ENCODE results near the gene CLC. TPM values are rescaled to one million over a fixed set of nuclear protein-coding genes. Genes with fewer than 3 reads are reported as not detected.

CLC gene
- total RNA-seq (2022; extraction: Qiagen RNA extraction; ENCODE audit: low read depth) = not detected in 5 replicates

DNA sequence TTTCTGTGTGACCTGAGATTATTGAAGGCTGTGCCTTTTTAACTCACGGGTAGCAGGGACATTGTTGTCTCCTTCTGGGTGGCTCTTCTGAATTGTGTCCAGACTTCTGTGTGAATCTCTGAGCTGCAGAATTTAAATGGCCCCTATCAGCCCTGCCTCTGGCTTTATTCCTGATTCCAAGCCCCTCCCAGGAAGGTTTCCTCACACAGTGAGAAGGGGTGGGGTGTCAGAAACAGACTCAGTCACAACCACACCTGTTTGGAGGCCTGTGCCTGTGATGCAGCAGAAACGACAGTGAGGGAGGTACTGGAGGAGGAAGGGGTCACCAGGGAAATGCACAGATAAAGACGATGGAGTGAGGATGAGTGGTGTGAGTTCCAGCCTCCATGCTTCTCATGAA, at the start of gene CLC:
Gene CLC, minus strand, starts transcription at position 139 of the 400 bp plus-strand sequence. Its CDS starts 77 bp downstream, at position 62.

DNA sequence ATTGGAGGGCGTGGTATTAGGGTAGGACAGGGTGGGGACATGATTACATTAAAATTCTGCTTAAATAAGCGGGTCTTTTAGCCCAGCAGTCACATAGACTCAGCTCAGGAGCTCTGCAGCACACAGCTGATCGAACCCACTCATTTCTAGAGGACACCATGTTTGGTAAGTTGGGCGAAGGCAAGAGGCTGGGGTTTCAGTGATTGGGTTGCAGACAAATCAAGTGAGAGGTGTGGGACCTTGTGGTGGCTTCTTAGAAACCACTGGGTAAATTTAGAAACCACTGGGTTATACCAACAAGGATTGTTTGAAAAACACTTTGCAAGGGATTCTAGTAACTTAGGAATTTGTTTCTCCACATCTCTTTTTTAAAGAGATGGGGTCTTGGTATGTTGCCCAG, 40.9 kb upstream of the CLC start, which contains the start of gene LEUTX:
Gene LEUTX, plus strand, starts transcription at position 92 of the 400 bp plus-strand sequence. Its CDS starts 67 bp downstream, at position 159.

DNA sequence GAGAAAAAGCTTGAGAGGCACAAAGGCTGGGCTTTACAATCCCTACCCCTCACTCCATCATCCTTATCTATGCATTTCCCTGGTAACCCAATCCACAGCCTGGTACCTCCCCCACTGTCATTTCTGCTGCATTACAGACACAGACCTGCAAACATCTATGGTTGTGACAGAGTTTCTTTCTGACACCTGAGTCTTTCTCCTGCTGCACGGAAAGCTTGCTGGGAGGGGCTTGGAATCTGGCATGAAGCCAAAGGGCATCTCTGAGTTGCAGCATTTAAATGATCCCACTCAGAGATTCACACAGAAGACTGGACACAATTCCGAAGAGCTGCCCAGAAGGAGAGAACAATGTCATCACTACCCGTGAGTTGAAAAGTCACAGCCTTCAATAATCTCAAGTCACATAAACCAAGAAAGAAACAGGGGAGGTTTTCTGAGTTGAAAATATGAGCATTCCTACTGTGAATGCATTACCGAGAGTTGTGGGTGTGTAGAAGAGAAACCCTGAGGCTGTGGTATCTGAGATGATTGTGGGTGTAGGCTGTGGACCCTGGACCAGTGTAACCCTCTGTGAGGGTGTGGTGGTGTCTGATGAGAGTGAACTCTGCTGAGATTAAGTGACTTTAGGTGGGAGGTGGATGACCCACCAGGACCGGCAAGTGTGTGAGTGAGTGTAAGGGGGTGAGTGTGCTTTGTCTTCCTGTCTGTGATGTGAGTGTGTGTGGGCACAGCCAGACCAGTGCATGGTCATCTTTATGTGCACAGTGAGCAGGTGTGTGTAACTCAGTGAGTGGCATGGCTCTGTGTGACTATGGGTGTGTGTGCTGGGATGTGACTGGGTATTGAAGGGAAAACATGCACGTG, 33.4 kb downstream of the CLC start, which contains the start of gene LGALS14:
Gene LGALS14, plus strand, starts transcription at position 301 of the 864 bp plus-strand sequence. Its CDS starts 48 bp downstream, at position 349.

Other genes with a start within 250 kb of the CLC start
- gene DLL3, start 239.1 kb downstream of the CLC start, total RNA-seq (2022; extraction: Qiagen RNA extraction; ENCODE audit: low read depth) = 6.3 to 11.9 TPM (median 11.1 TPM) in 5 replicates
- gene SELENOV, start 222.9 kb downstream of the CLC start, total RNA-seq (2022; extraction: Qiagen RNA extraction; ENCODE audit: low read depth) = not detected in 5 replicates
- gene EID2B, start 205.2 kb downstream of the CLC start, total RNA-seq (2022; extraction: Qiagen RNA extraction; ENCODE audit: low read depth) = 8.0 to 10.9 TPM (median 9.2 TPM) in 5 replicates
- gene EID2, start 197.9 kb downstream of the CLC start, total RNA-seq (2022; extraction: Qiagen RNA extraction; ENCODE audit: low read depth) = 27.0 to 55.8 TPM (median 49.7 TPM) in 5 replicates
- gene LGALS13, start 135.5 kb downstream of the CLC start, total RNA-seq (2022; extraction: Qiagen RNA extraction; ENCODE audit: low read depth) = not detected in 5 replicates
- gene LGALS16, start 82.1 kb downstream of the CLC start, total RNA-seq (2022; extraction: Qiagen RNA extraction; ENCODE audit: low read depth) = not detected in 5 replicates
- gene LGALS14, start 33.5 kb downstream of the CLC start, total RNA-seq (2022; extraction: Qiagen RNA extraction; ENCODE audit: low read depth) = not detected in 5 replicates
- not detected in 5 replicates for gene LEUTX, start 40.8 kb upstream of the CLC start, total RNA-seq (2022; extraction: Qiagen RNA extraction; ENCODE audit: low read depth)
- 17.2 to 24.6 TPM (median 20.5 TPM) in 5 replicates for gene DYRK1B, start 96.1 kb upstream of the CLC start, total RNA-seq (2022; extraction: Qiagen RNA extraction; ENCODE audit: low read depth)
- gene FBL, start 108.3 kb upstream of the CLC start, total RNA-seq (2022; extraction: Qiagen RNA extraction; ENCODE audit: low read depth) = 611 to 816 TPM (median 717 TPM) in 5 replicates
- 0.45 to 1.3 TPM (median 0.84 TPM) in 5 replicates for gene FCGBP, start 196.6 kb upstream of the CLC start, total RNA-seq (2022; extraction: Qiagen RNA extraction; ENCODE audit: low read depth)
- 272 to 338 TPM (median 283 TPM) in 5 replicates for gene PSMC4, start 233.1 kb upstream of the CLC start, total RNA-seq (2022; extraction: Qiagen RNA extraction; ENCODE audit: low read depth)